Measurements from ENCODE around the gene CHERP.
"Not testable (repeated sequence)": the region's sequence is repeated elsewhere in the genome, so short reads cannot be mapped to it uniquely, and the experiment has no call there.

Gene CHERP

DNA sequence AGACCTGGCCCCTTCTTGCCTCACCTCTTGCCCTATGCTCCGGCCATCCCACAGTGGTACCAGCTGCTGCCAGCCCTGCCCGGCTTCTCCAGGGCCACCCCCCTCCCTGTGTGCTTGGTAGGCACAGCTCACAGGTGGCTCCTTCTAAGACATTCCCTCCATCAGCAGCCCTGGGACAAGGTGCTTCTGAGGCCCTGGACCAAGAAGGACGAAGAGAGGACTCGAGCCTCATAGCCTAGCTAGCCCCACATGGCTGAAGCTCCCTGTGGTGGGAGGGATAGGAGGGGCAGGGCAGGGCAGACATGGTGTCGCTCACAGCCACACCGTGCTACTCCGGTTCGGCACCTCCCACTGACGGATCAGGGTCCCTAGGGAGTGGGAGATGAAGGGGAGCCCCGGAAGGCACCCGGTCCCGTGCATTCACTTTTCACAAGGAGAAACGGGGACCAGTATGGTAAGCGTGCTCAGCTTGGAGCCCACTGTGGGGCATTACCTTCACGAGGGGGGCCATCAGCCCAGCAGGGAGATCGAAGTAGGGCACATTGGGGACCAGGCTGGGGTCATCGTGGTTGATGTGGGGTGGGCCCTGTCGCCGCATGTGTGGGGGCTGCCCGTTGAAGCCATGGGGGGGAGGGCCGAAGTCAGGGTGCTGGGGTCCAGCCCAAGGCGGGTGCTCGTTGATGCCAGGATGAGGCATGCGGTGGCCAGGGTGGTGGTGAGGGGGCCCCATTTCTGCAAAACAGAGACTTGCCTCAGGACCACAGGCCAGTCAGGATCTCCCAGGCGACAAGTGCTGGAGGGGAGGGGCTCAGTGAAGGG lies 19.5 kb downstream of the CHERP start:
- no peak for FAIRE-seq
- DNase-seq (ENCODE audit: extremely low spot score, insufficient read length, low read depth), result no peak

DNA sequence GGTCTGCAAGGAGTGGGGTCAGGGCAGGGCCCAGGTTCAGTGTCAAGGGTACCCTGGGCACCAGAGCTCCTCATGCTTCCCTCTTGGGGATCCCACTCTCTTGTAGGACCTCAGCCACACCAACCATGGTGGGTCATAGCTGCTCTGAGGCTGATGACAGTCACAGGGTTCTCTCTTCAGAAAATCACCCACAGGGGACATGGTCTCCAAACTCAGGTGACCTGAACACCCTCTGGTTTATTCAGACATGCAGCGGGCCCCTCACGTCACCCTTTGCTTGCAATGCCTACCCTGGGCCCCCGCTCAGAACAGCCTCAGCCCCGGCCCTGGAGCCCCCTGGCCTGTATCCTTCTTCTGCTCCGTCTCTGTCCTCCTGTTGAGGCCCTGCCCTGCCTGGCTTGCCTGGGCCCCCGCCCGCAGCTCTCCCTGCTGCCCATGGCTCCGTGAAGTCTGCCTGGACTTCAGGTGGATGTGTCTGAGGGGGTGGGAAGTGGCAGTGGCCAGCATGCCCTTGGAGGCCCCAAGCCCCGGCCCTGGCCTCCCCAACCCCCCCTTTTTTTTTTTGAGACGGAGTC lies 20.4 kb downstream of the CHERP start:
- no peak for FAIRE-seq

DNA sequence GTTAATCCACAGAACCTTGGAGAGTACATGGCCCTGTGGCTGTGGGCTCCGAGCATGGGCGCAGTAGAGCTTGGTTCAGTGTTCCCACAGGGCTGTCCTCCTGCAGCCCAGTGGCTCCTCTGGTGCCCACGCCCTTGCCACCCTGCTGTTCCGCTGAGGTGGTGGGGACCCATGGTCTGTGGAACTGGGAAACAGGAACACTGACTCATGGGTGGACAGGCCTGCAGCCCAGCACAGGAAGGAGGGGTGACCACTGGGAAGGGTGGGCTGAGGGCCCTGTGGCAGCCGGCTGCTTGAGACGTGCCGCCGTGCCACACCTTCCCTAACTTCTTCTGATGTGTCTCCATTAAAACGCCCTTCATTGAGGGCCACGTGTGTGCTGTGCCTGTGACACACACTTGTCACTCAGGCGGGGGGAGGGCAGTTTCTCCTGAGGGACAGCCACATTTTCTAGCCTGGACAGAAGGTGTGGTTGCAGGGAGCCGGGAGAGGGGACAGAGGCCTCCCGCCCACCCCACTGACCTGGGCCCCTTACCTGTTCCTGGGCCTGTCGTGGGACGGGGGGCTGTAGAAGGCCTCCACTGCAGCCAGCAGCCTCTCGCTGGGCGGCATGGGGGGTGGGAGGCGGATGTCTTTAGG lies 21.1 kb downstream of the CHERP start:
- FAIRE-seq (no peak), DNase-seq (ENCODE audit: extremely low spot score, insufficient read length, low read depth) (no peak)

More for the DNA sequence above, 20.4 kb downstream of the CHERP start:
- DNase-seq (ENCODE audit: extremely low spot score, insufficient read length, low read depth), result no peak

DNA sequence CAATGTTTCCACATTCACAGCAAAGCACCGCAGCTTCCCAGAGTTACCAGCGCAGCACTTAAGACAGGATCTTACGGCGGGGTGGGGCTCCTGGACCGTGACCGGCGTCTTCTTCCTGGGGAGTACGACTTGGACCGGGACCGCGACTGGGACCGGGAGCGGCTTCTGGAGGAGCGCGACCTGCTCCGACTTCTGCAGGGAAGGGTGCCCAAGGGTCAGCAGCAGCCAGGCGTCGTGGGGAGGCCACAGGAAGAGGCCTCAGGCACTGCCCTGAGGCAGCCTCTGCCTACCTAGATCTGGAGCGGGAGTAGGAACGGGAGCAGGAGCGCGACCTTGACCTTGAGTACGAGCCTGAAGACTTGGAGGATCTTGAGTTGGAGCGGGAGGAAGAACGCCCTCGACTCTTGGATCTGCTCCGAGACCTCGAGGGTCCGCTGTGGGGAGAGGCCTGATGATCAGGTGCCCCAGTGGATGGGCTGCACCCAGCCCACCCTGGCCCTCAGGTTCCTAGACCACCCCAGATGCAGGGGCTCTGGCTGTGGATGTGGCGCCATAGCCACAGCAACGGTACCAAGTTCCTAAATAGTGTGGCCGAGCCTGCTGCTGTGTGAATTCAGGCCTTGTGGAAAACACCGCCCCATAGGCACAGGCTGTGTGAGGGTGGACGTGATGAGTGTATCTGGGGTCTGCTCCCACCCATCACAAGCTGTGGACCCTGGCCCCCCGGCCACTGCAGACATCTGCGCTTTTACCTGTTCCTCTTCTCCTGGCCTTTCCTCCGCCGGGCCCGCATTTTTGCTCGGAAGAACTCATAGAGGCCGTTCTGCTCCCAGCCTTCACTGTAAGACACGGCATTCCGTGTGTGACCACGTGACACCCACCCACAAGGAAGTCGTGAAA lies 21.9 kb downstream of the CHERP start:
- FAIRE-seq, result no peak

DNA sequence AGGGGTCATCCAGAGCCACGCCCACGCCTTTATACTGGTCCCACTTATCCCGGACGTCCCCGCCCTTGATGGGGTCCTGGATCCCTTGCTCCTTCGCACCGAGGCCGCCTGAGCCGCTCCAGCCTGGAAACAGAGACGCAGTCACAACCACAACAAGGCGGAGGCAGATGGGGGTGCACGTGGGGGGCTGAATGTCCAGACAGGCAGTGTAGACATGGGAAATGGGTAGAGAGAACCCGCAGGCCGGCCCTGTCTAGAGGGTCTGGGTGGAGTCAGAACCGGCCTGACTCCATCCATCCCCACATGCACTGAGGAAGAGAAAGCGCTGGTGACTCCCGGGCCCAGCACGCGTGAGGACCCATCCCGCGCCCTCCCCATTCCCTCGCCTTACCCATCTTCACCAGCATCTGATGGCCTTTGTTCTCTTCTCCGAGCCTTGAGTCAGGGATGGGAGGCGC lies 23.0 kb downstream of the CHERP start:
- FAIRE-seq (no peak), DNase-seq (ENCODE audit: extremely low spot score, insufficient read length, low read depth) (no peak)

More for the DNA sequence above, 21.9 kb downstream of the CHERP start:
- no peak for DNase-seq (ENCODE audit: extremely low spot score, insufficient read length, low read depth)

DNA sequence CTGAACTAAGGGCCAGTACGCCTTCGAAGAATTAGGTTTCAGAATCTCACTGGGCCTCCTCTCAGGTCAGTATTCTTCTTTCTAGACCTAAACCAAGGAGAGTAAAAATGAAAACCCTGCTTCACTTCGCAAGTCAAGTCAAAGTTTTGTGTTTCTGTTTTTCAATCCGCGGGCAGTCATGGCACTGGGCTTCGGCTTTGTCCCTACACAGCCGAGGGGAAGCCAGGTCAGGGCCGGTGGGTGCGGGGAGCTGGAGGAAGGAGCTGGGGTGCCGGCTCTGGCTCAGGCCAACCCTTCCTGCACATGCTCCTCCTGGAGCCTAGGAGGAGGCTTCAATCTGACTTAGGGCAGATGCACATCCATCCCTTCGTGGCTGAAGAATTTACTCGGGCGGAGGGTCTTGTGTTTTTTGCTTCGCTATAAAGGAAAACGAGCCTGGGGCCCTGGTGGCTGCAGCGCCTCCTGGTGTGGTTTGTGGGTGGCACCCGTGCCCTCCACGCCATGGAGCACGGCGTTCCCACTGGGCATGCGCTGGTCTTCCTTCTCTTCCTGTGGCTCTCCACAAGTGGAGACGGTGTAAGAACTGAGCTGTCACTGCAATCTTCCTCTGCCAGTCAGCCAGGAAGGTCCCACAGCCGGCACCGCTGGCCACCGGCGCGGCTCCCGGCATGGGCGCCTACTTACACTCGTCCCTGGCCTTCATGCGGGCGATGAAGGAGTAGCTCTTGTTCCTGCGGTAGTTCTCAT lies 23.6 kb downstream of the CHERP start:
- FAIRE-seq (no peak), DNase-seq (ENCODE audit: extremely low spot score, insufficient read length, low read depth) (no peak)

DNA sequence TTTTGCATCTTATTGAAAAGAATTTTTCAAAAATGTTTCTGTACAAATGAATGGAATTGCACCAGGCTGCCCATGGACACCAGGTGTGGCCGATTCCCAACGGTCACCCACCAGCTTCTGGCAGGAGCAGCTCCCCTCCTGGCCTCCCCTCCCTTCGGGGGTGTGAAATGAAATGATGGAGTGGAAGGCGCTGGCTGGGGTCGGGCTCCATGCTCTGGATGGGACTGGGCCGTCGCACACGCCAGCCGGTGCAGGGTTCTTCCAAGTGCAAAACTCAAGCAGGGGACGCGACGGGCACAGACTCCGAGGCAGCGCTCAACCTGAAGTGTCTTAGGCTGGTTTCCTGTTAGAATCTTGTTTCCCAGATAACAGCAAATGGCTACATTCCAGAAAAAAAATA lies 24.2 kb downstream of the CHERP start:
- DNase-seq (ENCODE audit: extremely low spot score, insufficient read length, low read depth) (no peak), FAIRE-seq (no peak)

DNA sequence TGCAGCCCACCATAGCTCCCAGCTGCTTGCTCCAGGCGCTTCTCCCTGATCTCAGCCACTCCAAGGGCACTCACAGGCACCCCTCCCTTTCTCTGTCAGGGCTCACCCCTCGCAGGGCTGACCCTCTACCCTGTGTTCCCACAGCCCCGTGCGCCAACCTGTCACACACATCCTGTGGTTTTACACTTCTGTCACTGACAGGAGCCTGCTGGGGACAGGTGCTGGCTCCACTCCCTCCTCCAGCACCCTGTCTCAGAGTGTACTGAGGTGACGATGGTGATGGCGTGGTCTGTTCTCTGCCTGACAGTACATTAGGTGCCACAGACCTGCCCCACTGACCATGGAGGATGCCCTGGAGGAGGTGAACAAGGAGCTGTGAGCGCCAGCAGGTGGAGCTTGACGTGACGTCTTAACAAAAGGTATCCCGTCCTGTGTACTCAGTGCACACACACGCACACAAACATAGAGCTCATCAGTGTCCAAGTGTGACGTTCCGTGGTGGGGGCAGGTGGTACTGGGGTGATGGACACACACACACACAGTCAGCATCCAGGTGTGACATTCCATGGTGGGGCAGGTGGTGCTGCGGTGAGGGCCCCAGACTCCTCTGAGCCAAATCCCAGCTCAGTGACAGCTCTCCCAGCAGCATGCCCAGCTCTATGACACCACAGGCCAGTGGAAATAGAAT lies 25.2 kb downstream of the CHERP start:
- FAIRE-seq, result no peak
- no peak for DNase-seq (ENCODE audit: extremely low spot score, insufficient read length, low read depth)

DNA sequence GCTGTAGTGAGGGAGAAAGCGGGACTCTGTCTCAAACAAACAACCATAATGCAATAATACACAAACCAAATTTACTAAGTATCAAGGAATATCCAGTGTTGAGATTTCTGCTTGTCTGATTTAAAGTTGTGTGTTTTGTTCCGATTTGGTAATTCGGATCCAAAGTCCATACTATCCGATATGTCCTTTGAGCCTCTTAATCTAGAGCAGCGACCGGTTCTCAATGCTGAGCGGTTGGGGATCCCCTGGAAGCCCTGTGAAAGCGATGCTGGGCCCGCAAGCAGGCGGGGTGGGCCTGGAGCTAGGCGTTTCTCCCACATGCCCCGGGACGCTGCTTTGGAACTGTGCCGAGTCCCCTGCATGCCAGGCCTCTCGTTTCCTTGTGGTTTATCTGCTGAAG lies 25.9 kb downstream of the CHERP start:
- DNase-seq (ENCODE audit: extremely low spot score, insufficient read length, low read depth) (no peak), FAIRE-seq (no peak)

DNA sequence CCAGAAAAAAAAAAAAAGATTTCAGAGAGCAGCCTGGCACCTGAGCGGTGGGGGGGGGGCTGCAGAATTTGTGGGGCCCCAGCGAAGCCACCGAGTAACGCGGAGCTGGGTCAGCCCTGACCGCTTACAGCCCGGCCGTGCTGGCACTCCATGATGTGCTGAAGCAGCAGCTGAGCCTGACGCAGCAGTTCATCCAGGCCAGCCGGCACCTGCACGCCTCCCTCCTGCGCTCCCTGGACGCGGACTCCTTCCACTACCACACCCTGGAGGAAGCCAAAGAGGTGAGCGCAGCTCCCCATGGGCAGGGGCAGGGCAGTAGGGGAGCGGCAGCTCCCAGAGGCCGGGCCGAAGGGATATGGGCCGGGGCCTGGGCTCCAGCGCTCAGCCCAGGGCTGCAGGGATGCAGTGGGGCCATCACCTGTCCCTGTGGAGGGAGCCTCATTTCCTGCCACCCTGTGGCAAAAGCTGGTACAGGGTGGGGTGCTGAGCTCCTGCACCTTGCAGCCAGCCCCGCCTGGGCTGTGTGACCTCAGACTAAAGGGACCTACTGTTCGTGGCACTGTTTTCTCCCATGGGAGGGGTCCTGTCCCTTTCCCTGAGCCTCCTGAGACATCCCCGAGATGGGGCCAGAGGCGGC lies 27.7 kb downstream of the CHERP start:
- no peak for DNase-seq (ENCODE audit: extremely low spot score, insufficient read length, low read depth)
- FAIRE-seq, result no peak

DNA sequence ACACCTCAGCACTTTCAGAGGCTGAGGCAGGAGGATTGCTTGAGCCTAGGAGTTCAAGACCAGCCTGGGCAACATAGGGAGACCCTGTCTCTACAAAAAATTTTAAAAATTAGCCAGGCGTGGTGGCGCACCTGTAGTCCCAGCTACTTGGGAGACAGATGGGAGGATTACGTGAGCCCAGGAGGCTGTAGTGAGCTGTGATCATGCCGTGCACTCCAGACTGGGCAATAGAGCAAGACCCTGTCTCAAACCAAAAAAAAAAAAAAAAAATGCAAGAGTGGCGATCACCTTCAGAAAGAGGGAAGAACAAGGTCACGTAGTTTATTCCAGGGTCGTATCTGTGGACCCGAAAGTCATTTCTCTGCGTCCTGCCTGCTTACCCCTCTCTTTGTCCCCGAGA lies 29.6 kb downstream of the CHERP start:
- FAIRE-seq; DNase-seq (ENCODE audit: extremely low spot score, insufficient read length, low read depth): not testable (repeated sequence)

DNA sequence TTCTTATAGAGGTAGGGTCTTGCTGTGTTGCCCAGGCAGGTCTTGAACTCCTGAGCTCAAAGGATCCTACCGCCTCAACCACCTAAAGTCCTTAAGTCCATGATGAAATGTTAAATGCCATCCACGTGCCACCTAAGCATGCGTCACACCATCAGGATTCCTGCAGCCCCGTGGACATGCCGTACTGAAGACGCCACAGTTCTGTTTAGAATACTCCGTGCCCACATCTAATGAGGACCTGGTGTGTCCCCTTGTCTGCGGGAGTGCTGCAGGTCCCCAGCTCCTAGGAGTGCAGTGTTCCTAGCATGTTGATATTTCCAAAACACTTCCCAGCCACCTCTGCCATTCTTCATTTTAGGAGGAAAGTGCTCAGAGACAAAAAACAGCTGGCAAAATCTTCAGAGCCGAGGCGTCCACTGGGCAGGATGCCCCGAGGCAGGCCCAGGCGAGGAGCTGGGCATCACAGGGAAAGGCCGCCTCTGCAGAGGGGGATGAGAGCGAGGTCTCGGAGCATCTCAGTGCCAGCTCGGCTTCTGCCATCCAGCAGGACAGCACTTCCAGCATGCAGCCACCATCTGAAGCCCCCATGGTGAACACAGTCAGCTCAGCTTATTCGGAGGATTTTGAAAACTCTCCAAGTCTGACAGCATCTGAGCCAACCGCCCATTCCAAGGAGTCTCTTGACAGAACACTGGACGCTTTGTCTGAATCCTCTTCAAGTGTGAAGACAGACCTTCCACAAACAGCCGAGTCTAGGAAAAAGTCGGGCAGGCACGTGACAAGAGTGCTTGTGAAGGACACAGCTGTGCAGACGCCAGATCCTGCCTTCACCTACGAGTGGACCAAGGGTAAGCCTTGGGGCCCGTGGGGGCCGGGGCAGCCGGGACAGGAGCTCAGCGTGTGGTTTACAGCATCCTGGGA lies 32.8 kb downstream of the CHERP start:
- DNase-seq (ENCODE audit: extremely low spot score, insufficient read length, low read depth) (no peak), FAIRE-seq (no peak)

DNA sequence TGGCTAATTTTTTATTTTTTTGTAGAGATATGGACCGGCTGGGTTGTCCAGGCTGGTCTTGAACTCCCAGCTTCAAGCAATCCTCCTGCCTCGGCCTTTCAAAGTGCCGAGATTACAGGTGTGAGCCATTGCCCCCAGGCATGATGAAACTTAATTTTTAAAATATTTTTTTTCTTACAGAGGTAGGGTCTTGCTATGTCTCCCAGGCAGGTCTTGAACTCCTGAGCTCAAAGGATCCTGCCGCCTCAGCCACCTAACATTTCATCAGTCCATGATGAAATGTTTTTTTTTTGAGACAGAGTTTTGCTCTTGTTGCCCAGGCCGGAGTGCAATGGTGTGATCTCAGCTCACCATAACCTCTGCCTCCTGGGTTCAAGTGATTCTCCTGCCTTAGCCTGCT lies 33.7 kb downstream of the CHERP start:
- no peak for FAIRE-seq

DNA sequence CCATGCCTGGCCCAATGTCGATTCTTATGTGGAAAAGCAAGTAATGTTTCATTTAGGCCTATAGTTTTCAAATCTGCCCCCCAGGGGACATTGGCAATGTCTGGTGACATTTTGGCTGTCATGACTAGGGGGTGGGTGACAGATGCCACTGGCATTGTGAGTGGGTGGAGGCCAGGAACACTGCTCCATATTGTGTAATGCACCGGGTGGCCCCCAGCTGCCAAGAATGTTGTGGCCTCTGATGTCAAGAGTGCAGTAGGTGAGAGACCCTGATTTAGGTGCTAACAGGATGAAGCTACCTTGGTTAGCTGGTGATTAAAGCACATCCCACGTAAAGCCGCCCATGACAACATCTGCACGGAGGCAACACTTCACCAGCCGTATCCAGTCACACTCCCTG lies 35.3 kb downstream of the CHERP start:
- DNase-seq (ENCODE audit: extremely low spot score, insufficient read length, low read depth) (no peak), FAIRE-seq (no peak)

More for the DNA sequence above, 33.7 kb downstream of the CHERP start:
- DNase-seq (ENCODE audit: extremely low spot score, insufficient read length, low read depth), result no peak

DNA sequence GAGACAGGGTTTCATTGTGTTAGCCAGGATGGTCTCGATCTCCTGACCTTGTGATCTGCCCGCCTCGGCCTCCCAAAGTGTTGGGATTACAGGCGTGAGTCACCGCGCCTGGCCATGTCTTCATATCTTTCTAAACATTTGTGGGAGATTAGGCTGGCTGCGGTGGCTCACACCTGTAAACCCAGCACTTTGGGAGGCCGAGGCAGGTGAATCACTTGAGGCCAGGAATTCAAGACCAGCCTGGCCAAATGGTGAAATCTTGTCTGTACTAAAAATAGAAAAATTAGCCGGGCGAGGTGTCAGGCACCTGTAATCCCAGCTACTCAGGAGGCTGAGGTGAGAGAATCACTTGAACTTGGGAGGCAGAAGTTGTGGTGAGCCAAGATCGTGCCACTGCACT lies 36.1 kb downstream of the CHERP start:
- DNase-seq (ENCODE audit: extremely low spot score, insufficient read length, low read depth); FAIRE-seq: not testable (repeated sequence)

DNA sequence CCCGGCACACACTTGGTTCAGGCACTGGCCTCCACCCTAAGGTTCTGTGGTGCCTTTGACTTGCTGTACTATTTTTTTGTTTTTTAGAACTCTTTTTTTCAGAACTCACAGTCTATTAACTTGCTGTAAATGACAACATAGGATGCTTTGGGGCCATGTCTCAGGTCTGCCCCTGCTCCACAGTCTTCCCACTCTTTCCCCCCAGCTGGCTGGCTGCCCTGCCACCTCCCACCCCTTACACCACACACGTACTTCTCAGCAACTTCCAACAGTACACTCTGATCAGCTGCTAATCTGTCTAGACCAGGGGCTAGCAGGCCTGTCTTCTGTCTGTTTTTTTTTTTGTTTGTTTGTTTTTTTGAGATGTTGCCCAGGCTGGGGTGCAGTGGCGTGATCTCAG lies 38.0 kb downstream of the CHERP start:
- DNase-seq (ENCODE audit: extremely low spot score, insufficient read length, low read depth) (no peak), FAIRE-seq (no peak)

DNA sequence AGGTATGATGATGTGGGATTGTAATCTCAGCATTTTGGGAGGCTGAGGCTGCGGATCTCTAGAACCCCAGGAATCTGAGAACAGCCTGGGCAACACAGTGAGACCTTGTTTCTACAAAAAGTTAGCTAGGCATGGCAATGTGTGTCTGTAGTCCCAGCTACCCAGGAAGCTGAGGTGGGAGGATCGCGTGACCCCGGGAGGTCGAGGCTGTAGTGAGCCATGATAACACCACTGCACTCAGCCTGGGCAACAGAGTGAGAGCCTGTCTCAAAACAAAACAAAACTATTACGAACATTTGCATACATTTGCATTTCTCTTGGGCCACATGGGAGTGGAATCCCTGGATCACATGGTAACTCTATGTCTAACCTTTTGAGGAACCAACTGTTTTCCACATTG lies 44.4 kb downstream of the CHERP start:
- DNase-seq (ENCODE audit: extremely low spot score, insufficient read length, low read depth) (no peak), FAIRE-seq (no peak)
